IPS DF 6.9 (cell line): Measurements from ENCODE around the gene CHN1.

Experiments
- DNase-seq: peaks from one replicate; pipeline ENCODE4 v3.0.0-alpha.2; 2013; ENCODE audit warnings: low read depth, low spot score
- H3K27ac ChIP-seq: one replicate; pipeline ENCODE4 v1.5.1; 2013; ENCODE audit warnings: low read length, control low read depth
- H3K27me3 ChIP-seq: 2 replicates; pipeline ENCODE4 v1.6.1; 2013; ENCODE audit warnings: mild to moderate bottlenecking, low read length; ENCODE audit not compliant: control insufficient read depth, insufficient read depth
- H3K36me3 ChIP-seq: 2 replicates; pipeline ENCODE4 v1.6.1; 2013; ENCODE audit warnings: low read length; ENCODE audit not compliant: control insufficient read depth, insufficient read depth
- H3K4me1 ChIP-seq: 2 replicates; pipeline ENCODE4 v1.6.1; 2013; ENCODE audit warnings: low read length; ENCODE audit not compliant: control insufficient read depth, insufficient read depth
- H3K4me3 ChIP-seq: 2 replicates; pipeline ENCODE4 v1.5.1; 2013; ENCODE audit warnings: mild to moderate bottlenecking, low read length
- H3K9me3 ChIP-seq: 2 replicates; pipeline ENCODE4 v1.6.1; 2013; ENCODE audit warnings: low read length, inconsistent platforms; ENCODE audit not compliant: control insufficient read depth, insufficient read depth
- WGBS: extraction: QIAGEN DNeasy Blood & Tissue Kit; methylation state at CpG from one replicate; pipeline ENCODE4 v1.1.7; 2013; ENCODE audit warnings: mixed read lengths, missing lambda C conversion rate; ENCODE audit not compliant: insufficient read length, insufficient coverage; 5-methylcytosine and 5-hydroxymethylcytosine counted together

The CHN1 gene

DNA sequence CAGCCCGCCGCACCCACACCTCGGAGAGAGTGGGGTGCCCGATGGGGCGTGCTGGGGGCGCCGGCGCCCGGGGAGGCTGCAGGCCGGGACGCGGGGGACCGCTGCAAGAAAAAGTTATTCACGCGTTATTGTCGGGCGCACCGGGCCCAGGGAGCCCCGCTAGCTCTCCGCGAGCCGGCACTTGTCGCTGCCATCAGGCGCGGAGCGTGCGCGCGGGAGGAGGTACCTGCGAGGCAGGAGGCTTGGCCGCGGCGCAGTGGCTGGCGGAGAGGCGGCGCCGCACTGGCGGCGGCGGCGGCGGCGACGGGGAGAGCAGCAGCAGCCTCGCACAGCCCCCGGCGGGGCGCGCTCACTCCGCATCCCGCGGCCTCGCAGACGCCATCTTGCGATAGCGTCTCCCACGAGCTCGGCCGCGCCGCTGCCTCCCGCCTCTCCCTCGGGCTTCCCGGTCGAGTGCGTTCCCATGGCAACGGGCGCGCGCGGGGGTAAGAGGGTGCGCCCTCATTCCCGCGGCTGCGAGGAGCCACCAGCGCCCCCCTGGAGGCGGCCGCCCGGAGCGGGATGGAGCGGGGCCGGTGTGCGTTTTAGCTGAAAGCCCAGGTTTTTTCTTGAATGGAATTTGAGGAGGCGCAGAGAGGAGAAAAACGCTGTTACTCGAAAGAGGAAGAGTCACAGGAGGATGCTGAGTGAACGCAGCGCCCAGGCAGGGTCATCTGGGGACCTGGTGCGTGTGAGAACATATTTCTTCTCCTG is at the start of gene CHN1:
Gene CHN1, minus strand, starts transcription at position 402 of the 753 bp plus-strand sequence. CDS start 469 bp downstream, outside the sequence.
- Histone ChIP-seq H3K9me3 (no peaks in the 10 kb centered on the region), H3K27me3 (no peaks in the 10 kb centered on the region), H3K36me3 (no peaks in the 10 kb centered on the region), H3K4me3 (peak within 1 kb of the TSS; percentile 78; the same call in 1 of the 2 replicates), H3K4me1 (no peaks in the 10 kb centered on the region; the same call in 1 of the 2 replicates), H3K27ac (no peak within 1 kb of the TSS)
- DNase-seq = no peak
- WGBS = no CpG with 5 or more reads among the region's 89 CpGs

GRCh38 chr2:175054340-175054739 is 49.2 kb upstream of the CHN1 start:
- Histone ChIP-seq H3K36me3 (no peaks in the 10 kb centered on the region), H3K4me3 (no peak overlapping the region), H3K9me3 (no peaks in the 10 kb centered on the region), H3K4me1 (peaks cover 3% of the 10 kb centered on the region), H3K27ac (no peak overlapping the region), H3K27me3 (no peaks in the 10 kb centered on the region)
- no peak for DNase-seq
- WGBS = no CpG with 5 or more reads among the region's 4 CpGs

DNA sequence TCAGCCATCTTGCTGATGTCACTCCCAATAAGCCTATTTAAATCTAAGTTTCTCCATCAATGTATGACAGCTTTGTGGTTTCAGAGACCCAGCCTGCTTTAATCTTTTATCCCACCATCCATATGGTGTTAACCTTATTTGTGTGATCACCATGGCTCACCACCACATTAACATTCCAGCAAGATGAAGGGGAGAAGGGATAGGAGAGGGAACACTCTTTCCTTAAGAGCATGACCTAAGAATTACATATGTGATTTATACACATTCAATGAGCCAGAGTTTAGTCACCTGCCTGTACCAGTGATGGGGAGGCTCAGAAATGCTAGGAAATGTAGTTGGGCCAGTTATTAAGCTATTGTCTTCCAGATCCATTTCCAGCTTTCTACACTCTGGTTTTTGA is 44.5 kb upstream of the CHN1 start:
- Histone ChIP-seq H3K27ac (no peak overlapping the region), H3K9me3 (no peaks in the 10 kb centered on the region), H3K4me1 (no peaks in the 10 kb centered on the region), H3K4me3 (no peak overlapping the region), H3K36me3 (no peaks in the 10 kb centered on the region), H3K27me3 (no peaks in the 10 kb centered on the region)
- DNase-seq = no peak

DNA sequence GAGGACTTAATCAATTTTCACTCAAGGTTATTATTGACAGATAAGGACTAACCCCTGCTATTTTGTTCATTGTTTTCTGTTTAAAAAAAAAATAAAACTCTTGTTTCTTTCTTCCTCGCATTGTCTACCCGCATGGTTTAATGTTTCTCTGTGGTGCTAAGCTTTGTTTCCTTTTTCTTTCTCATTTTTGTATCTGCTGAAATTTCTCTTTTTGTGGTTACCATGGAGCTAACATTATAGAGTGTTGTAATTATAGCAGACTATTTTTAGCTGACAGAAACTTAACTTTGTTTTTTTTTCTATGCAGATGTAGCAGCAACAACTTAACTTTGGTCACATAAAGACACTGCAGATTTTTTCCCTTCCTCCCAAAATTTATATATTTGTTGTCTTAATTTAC is 43.1 kb upstream of the CHN1 start:
- no peak overlapping the region for H3K27ac ChIP-seq
- H3K27me3 ChIP-seq = no peaks in the 10 kb centered on the region
- H3K4me3 ChIP-seq = no peak overlapping the region
- no peak for DNase-seq
- no peaks in the 10 kb centered on the region for H3K36me3 ChIP-seq
- H3K9me3 ChIP-seq = no peaks in the 10 kb centered on the region
- no CpG with 5 or more reads among the region's 2 CpGs for WGBS
- no peaks in the 10 kb centered on the region for H3K4me1 ChIP-seq

GRCh38 chr2:175039490-175039889 is 34.3 kb upstream of the CHN1 start:
- Histone ChIP-seq H3K27ac (no peak overlapping the region), H3K36me3 (no peaks in the 10 kb centered on the region), H3K27me3 (no peaks in the 10 kb centered on the region), H3K9me3 (no peaks in the 10 kb centered on the region), H3K4me3 (no peak overlapping the region), H3K4me1 (no peaks in the 10 kb centered on the region)
- no peak for DNase-seq
- WGBS = no CpG with 5 or more reads among the region's 3 CpGs

DNA sequence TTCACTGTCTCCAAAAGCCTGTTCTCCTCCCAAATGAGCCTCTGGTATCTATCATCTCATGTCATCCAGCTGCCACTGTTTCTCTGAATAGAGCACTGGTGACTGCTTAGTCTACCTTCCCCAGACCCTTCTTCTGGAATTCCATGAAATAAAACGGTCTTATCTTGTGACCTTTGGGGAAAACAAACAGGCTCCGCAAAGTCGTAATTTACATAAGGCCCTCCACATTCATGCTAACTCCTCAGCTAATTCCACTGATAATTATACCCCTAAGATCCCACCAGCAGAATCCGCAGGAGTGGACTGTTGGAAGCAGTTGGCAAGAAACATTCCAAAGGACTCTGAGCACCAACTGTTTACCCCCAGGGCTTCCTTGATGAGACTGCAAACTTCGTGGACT is 33.9 kb upstream of the CHN1 start:
- no peaks in the 10 kb centered on the region for H3K36me3 ChIP-seq
- no peaks in the 10 kb centered on the region for H3K27me3 ChIP-seq
- no CpG with 5 or more reads among the region's 5 CpGs for WGBS
- H3K27ac ChIP-seq = no peak overlapping the region
- H3K4me1 ChIP-seq = no peaks in the 10 kb centered on the region
- no peaks in the 10 kb centered on the region for H3K9me3 ChIP-seq
- DNase-seq = no peak
- H3K4me3 ChIP-seq = no peak overlapping the region

DNA sequence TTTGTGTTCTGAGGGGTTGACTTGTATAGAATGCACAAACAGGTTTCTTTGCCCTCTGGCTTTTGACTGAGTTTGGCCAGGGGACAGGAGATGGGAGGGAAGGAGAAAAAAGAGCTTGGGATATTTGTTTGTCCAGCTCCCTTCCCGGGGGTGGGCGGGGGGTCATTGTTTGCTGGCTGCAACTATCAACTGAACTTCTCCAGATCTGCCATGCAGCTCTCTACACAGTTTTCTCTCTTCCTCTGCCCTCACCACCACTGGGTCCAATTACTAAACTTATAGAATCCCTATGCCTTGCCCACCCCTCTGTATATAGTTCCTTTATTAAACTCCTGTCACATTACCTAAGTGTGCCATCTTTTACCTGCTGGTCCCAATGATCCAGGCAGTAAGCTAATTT is 32.8 kb upstream of the CHN1 start:
- no peaks in the 10 kb centered on the region for H3K4me1 ChIP-seq
- no peak overlapping the region for H3K4me3 ChIP-seq
- H3K9me3 ChIP-seq = no peaks in the 10 kb centered on the region
- no CpG with 5 or more reads among the region's 2 CpGs for WGBS
- no peaks in the 10 kb centered on the region for H3K36me3 ChIP-seq
- H3K27ac ChIP-seq = no peak overlapping the region
- H3K27me3 ChIP-seq = no peaks in the 10 kb centered on the region
- DNase-seq = no peak

- Histone ChIP-seq H3K27ac (no peak overlapping the region), H3K4me3 (no peak overlapping the region), H3K4me1 (no peaks in the 10 kb centered on the region), H3K36me3 (no peaks in the 10 kb centered on the region), H3K27me3 (no peaks in the 10 kb centered on the region), H3K9me3 (no peaks in the 10 kb centered on the region)
- no peak for DNase-seq
- WGBS = no CpG with 5 or more reads among the region's 5 CpGs
Measured at GRCh38 chr2:175036582-175037018, 31.4 kb upstream of the CHN1 start.

- Histone ChIP-seq H3K27ac (no peak overlapping the region), H3K27me3 (no peaks in the 10 kb centered on the region), H3K4me3 (no peak overlapping the region), H3K4me1 (no peaks in the 10 kb centered on the region), H3K9me3 (no peaks in the 10 kb centered on the region), H3K36me3 (no peaks in the 10 kb centered on the region)
- no CpG with 5 or more reads among the region's 3 CpGs for WGBS
- DNase-seq = no peak
Measured at GRCh38 chr2:175035806-175036205, 30.6 kb upstream of the CHN1 start.

DNA sequence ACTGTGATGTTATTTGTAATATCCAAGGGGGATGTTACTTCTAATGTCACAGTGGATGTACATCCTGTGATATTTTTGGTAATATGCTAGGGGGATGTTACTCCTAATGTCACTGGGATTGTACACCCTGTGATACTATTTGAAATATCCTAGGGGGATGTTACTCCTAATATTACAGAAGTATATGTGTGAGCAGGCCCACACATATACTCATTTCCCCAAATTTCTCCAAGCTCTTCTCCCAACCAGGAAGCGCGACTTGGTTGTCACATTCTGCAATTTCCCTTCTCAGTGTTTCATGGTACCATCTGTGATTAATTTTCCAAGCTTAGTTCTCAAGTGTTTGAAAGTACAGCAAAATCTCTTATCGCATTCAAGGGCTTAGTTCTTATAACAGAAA is 29.5 kb upstream of the CHN1 start:
- Histone ChIP-seq H3K27ac (no peak overlapping the region), H3K27me3 (no peaks in the 10 kb centered on the region), H3K9me3 (no peaks in the 10 kb centered on the region), H3K4me3 (no peak overlapping the region), H3K4me1 (no peaks in the 10 kb centered on the region), H3K36me3 (no peaks in the 10 kb centered on the region)
- no CpG with 5 or more reads among the region's 3 CpGs for WGBS
- DNase-seq = no peak
